ENCODE data around the gene CCDC50. TPM values are rescaled to one million over a fixed set of nuclear protein-coding genes. Genes with fewer than 3 reads are reported as not detected.

The CCDC50 gene
- total RNA-seq, 4 donors from 2014 or later: 27.8 to 58.7 (median 34.5) TPM

GRCh38 chr3:191412759-191413158 is 83.6 kb downstream of the CCDC50 start:
- no peak overlapping the region for H3K4me3 ChIP-seq (ENCODE audit: low read depth, poor library complexity, severe bottlenecking)
- no peak for TF ChIP-seq CTCF (IDR thresholded peaks at IDR 0.05)
- no peak for TF ChIP-seq POLR2A (IDR thresholded peaks at IDR 0.05)
- no peak for DNase-seq (ENCODE audit: low spot score in 2 of 2)
- WGBS, 2 donors: 56 to 62% methylated on average over 1 of the region's 1 CpG
- intact Hi-C loops (cut with DNase I; ENCODE audit: low total_unique reads): no loop called here

DNA sequence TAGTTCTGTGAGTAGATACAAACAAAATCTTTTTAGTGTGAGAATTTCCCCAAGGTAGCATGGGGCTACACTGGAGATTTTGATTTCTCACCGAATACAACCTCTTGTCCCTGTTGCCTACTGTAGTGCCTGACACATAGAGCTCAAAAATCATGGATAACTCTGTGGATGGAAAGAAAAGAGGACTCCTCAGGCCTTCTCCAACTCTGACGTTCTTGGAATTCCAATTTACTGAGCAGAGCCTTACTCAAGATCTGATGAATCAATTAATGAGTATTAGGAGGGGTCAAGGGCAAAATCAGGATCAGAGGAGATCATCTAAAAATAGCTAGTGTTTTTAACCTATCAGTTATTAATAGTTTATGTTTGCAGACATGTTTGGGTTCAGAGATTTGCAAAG is 85.1 kb downstream of the CCDC50 start:
- no peak for DNase-seq (ENCODE audit: low spot score in 2 of 2)
- intact Hi-C loops (cut with DNase I; ENCODE audit: low total_unique reads): no loop called here
- 23 to 26% methylated on average over 2 of the region's 2 CpGs for WGBS, 2 donors

GRCh38 chr3:191414732-191415131 is 85.5 kb downstream of the CCDC50 start:
- TF ChIP-seq CTCF (IDR thresholded peaks at IDR 0.05) (no peak), POLR2A (IDR thresholded peaks at IDR 0.05) (no peak)
- 91 to 100% methylated on average over 1 of the region's 1 CpG for whole genome bisulfite sequencing, 2 donors
- intact Hi-C loops (cut with DNase I; ENCODE audit: low total_unique reads): no loop called here
- DNase-seq (ENCODE audit: low spot score in 2 of 2): no peak
- H3K4me3 ChIP-seq (ENCODE audit: low read depth, poor library complexity, severe bottlenecking): no peak overlapping the region

More for the DNA sequence above, 85.1 kb downstream of the CCDC50 start:
- H3K4me3 ChIP-seq (ENCODE audit: low read depth, poor library complexity, severe bottlenecking): no peak overlapping the region
- no peak for TF ChIP-seq CTCF (IDR thresholded peaks at IDR 0.05)
- no peak for TF ChIP-seq POLR2A (IDR thresholded peaks at IDR 0.05)

GRCh38 chr3:191415566-191415965 is 86.4 kb downstream of the CCDC50 start:
- no peak for DNase-seq (ENCODE audit: low spot score in 2 of 2)
- TF ChIP-seq CTCF (IDR thresholded peaks at IDR 0.05) (no peak), POLR2A (IDR thresholded peaks at IDR 0.05) (no peak)
- H3K4me3 ChIP-seq (ENCODE audit: low read depth, poor library complexity, severe bottlenecking): no peak overlapping the region
- 82 to 88% methylated on average over 9 of the region's 9 CpGs for WGBS, 2 donors
- intact Hi-C loops (cut with DNase I; ENCODE audit: low total_unique reads): no loop called here

DNA sequence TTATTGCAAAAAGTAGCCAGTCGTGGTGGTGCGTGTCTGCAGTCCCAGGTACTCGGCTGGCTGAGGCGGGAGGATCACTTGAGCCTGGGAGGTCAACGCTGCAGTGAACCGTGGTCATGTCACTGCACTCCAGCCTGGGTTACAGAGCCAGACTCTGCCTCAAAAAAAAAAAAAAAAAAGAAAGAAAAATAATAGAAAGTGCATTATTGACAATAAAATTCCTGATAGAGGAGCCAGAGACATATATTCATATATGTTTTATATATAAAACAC is 88.2 kb downstream of the CCDC50 start:
- intact Hi-C loops (cut with DNase I; ENCODE audit: low total_unique reads): no loop called here
- WGBS, 2 donors: 79 to 87% methylated on average over 6 of the region's 6 CpGs

More for the DNA sequence above, 88.2 kb downstream of the CCDC50 start:
- H3K4me3 ChIP-seq (ENCODE audit: low read depth, poor library complexity, severe bottlenecking): no peak overlapping the region
- no peak for DNase-seq (ENCODE audit: low spot score in 2 of 2)
- TF ChIP-seq CTCF (IDR thresholded peaks at IDR 0.05) (no peak), POLR2A (IDR thresholded peaks at IDR 0.05) (no peak)

Data from lower leg skin (tissue), 4 donors.